H1 (cell line): Measurements from ENCODE around the gene MGME1. TPM values are rescaled to one million over a fixed set of nuclear protein-coding genes. Genes with fewer than 3 reads are reported as not detected.

Source experiments
- EP300 ChIP-seq, 2 experiments: IDR thresholded peaks; 1 replicate in 1 of 2; 2 replicates in 1 of 2; pipeline ENCODE4 v1.6.1; 2011 to 2012; ENCODE audit warnings: low read depth in 2 of 2, low read length in 2 of 2, mild to moderate bottlenecking in 2 of 2, borderline replicate concordance in 1 of 2, inconsistent platforms in 1 of 2, moderate library complexity in 1 of 2
- TCF12 ChIP-seq: IDR thresholded peaks from 2 replicates; pipeline ENCODE4 v1.6.1; 2011; ENCODE audit warnings: low read depth, mild to moderate bottlenecking, low read length
- ZNF274 ChIP-seq: IDR thresholded peaks from 2 replicates; pipeline ENCODE4 v1.7.0; 2012; ENCODE audit warnings: low read length, borderline replicate concordance; ENCODE audit errors: extremely low read depth
- polyA plus RNA-seq, 7 experiments: library from polyadenylated mRNA; depleted of rRNA in 3 of 7; stranded (reverse) in 5 of 7; unstranded in 2 of 7; fragments of >200 nt in 5 of 7; fragments of 200-250 nt in 2 of 7; gene quantifications; 1 replicate in 5 of 7; 2 replicates in 1 of 7; 4 replicates in 1 of 7; pipeline versions ENCODE4 v1.2.1 to v1.2.3, GENCODE V29; 2011 to 2013; ENCODE audit warnings: missing spikeins in 2 of 7, mixed read lengths in 2 of 7
- total RNA-seq: library from RNA; stranded (reverse); fragmentation: NEBNext Ultra II Directional; extraction: Animal tissue kit (Norgen Biotek cat#: 25700); gene quantifications from 2 replicates; pipeline ENCODE4 v1.2.1, GENCODE V29; 2021
- TF ChIP-seq, protein P1 (sequence below): IDR thresholded peaks from 2 replicates; pipeline ENCODE4 v1.6.1; 2012; ENCODE audit warnings: inconsistent platforms

The MGME1 gene
- total and polyA plus RNA-seq, 2 of the 8 experiments (the other 6 are each of a cell fraction or from before 2014, with no cell fraction given) = 27.7 to 59.0 TPM

DNA sequence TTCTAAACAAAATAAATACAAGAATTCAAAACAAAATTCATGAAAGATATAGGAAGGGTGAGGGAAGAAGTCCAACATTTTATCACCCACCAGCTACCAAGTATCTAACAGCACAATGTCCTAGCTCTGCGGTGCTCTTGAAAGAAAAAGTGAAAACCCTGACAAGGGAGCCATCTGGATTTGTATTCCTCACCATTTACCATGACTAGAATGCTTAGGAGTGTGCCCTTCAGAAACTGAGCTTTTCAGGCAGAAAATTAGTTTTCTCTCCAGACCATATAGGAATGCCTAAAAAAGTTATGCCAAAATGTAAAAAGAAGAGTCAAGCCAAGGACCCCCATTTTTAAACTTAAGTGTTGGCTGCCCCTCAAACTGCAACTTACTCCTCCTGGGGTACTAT is 4.7 kb upstream of the MGME1 start (continued):
- no peak for TF ChIP-seq EP300 (IDR thresholded peaks at IDR 0.05; ENCODE audit: borderline replicate concordance in 1 of 2, low read depth in 2 of 2, low read length in 2 of 2)
- TF ChIP-seq, protein P1, sequence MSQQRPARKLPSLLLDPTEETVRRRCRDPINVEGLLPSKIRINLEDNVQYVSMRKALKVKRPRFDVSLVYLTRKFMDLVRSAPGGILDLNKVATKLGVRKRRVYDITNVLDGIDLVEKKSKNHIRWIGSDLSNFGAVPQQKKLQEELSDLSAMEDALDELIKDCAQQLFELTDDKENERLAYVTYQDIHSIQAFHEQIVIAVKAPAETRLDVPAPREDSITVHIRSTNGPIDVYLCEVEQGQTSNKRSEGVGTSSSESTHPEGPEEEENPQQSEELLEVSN = no peak
- no peak for TF ChIP-seq ZNF274
- TF ChIP-seq TCF12 = no peak
